HL-60 (cell line): ENCODE results near the gene EFCAB14.

Experiments
- DNase-seq, 2 experiments: peaks; one replicate each; pipeline ENCODE4 v3.0.0-alpha.2; 2010 to 2020; ENCODE audit warnings: low read depth in 1 of 2, low spot score in 1 of 2
- H3K27ac ChIP-seq: fragments of 250-450 bp; sonication (Bioruptor Pico); replicated peaks from 2 replicates; pipeline ENCODE4 v1.5.1; 2020; ENCODE audit warnings: mild to moderate bottlenecking, moderate library complexity
- H3K27me3 ChIP-seq: fragments of 250-450 bp; sonication (Bioruptor Pico); 2 replicates; pipeline ENCODE4 v1.5.1; 2021; ENCODE audit warnings: mild to moderate bottlenecking, moderate library complexity; ENCODE audit not compliant: insufficient read depth, poor library complexity, severe bottlenecking
- H3K4me3 ChIP-seq: replicated peaks from 2 replicates; pipeline ENCODE4 v1.5.1; 2011; ENCODE audit warnings: mild to moderate bottlenecking, control low read depth, low read length; ENCODE audit not compliant: insufficient read depth
- GABPA ChIP-seq: IDR thresholded peaks from 2 replicates; pipeline ENCODE4 v1.6.1; 2012; ENCODE audit warnings: low read depth
- POLR2AphosphoS5 ChIP-seq: IDR thresholded peaks from 2 replicates; pipeline ENCODE4 v1.6.1; 2012; ENCODE audit warnings: low read depth
- SPI1 ChIP-seq: IDR thresholded peaks from 2 replicates; pipeline ENCODE4 v1.6.1; 2012; ENCODE audit warnings: low read depth, mild to moderate bottlenecking, borderline replicate concordance
- TF ChIP-seq, protein P1 (sequence below): IDR thresholded peaks from one replicate; pipeline ENCODE4 v1.5.1; 2011; ENCODE audit warnings: low read length, control low read depth, inconsistent platforms; ENCODE audit not compliant: insufficient read depth
- TF ChIP-seq, protein P2 (sequence below): IDR thresholded peaks from 2 replicates; pipeline ENCODE4 v1.6.1; 2012; ENCODE audit warnings: low read depth; ENCODE audit not compliant: insufficient replicate concordance

The EFCAB14 gene

GRCh38 chr1:46724991-46725735, 6.2 kb upstream of the EFCAB14 start:
- DNase-seq, result peak; percentile 41 to 69
- H3K27me3 ChIP-seq, result peaks cover 2% of the 10 kb centered on the region
- H3K27ac ChIP-seq, result no peak overlapping the region
- H3K4me3 ChIP-seq, result no peak overlapping the region
- TF ChIP-seq GABPA, result no peak
- TF ChIP-seq, protein P1, sequence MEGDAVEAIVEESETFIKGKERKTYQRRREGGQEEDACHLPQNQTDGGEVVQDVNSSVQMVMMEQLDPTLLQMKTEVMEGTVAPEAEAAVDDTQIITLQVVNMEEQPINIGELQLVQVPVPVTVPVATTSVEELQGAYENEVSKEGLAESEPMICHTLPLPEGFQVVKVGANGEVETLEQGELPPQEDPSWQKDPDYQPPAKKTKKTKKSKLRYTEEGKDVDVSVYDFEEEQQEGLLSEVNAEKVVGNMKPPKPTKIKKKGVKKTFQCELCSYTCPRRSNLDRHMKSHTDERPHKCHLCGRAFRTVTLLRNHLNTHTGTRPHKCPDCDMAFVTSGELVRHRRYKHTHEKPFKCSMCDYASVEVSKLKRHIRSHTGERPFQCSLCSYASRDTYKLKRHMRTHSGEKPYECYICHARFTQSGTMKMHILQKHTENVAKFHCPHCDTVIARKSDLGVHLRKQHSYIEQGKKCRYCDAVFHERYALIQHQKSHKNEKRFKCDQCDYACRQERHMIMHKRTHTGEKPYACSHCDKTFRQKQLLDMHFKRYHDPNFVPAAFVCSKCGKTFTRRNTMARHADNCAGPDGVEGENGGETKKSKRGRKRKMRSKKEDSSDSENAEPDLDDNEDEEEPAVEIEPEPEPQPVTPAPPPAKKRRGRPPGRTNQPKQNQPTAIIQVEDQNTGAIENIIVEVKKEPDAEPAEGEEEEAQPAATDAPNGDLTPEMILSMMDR, result peak; percentile 92
- no peak for TF ChIP-seq SPI1
- no peak for TF ChIP-seq POLR2AphosphoS5

GRCh38 chr1:46723901-46724300, 5.0 kb upstream of the EFCAB14 start:
- H3K27me3 ChIP-seq, result peaks cover 2% of the 10 kb centered on the region
- TF ChIP-seq, protein P2, sequence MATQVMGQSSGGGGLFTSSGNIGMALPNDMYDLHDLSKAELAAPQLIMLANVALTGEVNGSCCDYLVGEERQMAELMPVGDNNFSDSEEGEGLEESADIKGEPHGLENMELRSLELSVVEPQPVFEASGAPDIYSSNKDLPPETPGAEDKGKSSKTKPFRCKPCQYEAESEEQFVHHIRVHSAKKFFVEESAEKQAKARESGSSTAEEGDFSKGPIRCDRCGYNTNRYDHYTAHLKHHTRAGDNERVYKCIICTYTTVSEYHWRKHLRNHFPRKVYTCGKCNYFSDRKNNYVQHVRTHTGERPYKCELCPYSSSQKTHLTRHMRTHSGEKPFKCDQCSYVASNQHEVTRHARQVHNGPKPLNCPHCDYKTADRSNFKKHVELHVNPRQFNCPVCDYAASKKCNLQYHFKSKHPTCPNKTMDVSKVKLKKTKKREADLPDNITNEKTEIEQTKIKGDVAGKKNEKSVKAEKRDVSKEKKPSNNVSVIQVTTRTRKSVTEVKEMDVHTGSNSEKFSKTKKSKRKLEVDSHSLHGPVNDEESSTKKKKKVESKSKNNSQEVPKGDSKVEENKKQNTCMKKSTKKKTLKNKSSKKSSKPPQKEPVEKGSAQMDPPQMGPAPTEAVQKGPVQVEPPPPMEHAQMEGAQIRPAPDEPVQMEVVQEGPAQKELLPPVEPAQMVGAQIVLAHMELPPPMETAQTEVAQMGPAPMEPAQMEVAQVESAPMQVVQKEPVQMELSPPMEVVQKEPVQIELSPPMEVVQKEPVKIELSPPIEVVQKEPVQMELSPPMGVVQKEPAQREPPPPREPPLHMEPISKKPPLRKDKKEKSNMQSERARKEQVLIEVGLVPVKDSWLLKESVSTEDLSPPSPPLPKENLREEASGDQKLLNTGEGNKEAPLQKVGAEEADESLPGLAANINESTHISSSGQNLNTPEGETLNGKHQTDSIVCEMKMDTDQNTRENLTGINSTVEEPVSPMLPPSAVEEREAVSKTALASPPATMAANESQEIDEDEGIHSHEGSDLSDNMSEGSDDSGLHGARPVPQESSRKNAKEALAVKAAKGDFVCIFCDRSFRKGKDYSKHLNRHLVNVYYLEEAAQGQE, result no peak
- TF ChIP-seq GABPA (no peak), POLR2AphosphoS5 (no peak), SPI1 (no peak)
- TF ChIP-seq, protein P1, result no peak
- no peak for DNase-seq
- no peak overlapping the region for H3K27ac ChIP-seq
- H3K4me3 ChIP-seq, result no peak overlapping the region

DNA sequence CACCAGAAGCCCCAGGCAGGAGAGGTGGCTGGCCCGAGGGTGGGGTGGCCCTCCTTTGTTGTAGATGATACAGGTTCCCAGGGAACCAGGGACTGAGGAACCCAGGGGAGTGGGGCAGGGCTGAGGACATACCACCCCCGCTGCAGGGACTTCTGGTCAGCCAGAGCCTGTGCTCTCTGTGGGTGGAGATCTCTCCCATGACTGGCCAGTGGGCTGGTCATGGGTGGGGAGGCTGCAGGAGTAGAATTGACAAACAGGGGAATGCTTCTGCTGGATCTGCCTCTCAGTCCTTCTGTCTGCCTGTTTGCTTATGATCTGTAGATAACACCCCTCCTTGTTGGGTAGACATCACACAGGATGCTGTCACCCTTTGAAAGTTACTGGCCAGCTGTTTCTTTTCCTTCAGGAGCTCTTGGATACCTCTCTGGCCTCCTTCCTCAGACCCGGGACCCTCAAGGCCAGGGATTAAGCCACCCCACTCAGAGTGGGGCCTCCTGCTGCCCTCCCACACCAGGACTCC, 2.8 kb upstream of the EFCAB14 start:
- DNase-seq, result no peak
- no peak overlapping the region for H3K27ac ChIP-seq
- no peak overlapping the region for H3K4me3 ChIP-seq
- TF ChIP-seq SPI1, result no peak
- TF ChIP-seq, protein P1, result no peak
- TF ChIP-seq, protein P2, result no peak
- TF ChIP-seq GABPA, result no peak
- no peak for TF ChIP-seq POLR2AphosphoS5
- peaks cover 2% of the 10 kb centered on the region for H3K27me3 ChIP-seq
